IMR-90 (cell line): ENCODE data around the gene CSNK2A3. TPM values are rescaled to one million over a fixed set of nuclear protein-coding genes. Genes with fewer than 3 reads are reported as not detected.

ENCODE experiments used
- ATAC-seq: fragments of 200-7000 bp; cut with Tn5 transposase; 2 replicates; pipeline ENCODE4 v1.9.1; 2020; ENCODE audit warnings: low read depth, mild to moderate bottlenecking, moderate library complexity
- BruUV-seq: library from RNA; stranded (reverse); fragments of 400-500 nt; replicated peaks from 2 replicates; lab custom pipeline; 2021; lab: Mats Ljungman, UMichigan
- CTCF ChIA-PET: fragments of 300-600 bp; formaldehyde crosslinking; extraction: SDS; loops from one replicate; lab custom pipeline; 2021; ENCODE audit warnings: antibody characterized with exemption; lab: Yijun Ruan, JAX
- POLR2A ChIA-PET: fragments of 300-600 bp; sonication (Branson Sonifier 250); formaldehyde crosslinking; loops from one replicate; lab custom pipeline; 2022; ENCODE audit warnings: antibody characterized with exemption; ENCODE audit not compliant: unreplicated experiment; lab: Charles Lee
- DNase-seq: peaks from one replicate; pipeline ENCODE4 v3.0.0; 2013
- H2AFZ ChIP-seq: replicated peaks from 2 replicates; pipeline ENCODE3; 2013; ENCODE audit warnings: low read length, mild to moderate bottlenecking; ENCODE audit not compliant: poor library complexity
- H2AK5ac ChIP-seq: 2 replicates; pipeline ENCODE4 v1.6.1; 2013; ENCODE audit warnings: low read depth, low read length, inconsistent platforms
- H2AK9ac ChIP-seq: replicated peaks from 2 replicates; pipeline ENCODE3; 2013; ENCODE audit warnings: mild to moderate bottlenecking, low read depth, low read length, moderate library complexity; ENCODE audit not compliant: poor library complexity
- H2BK120ac ChIP-seq: 2 replicates; pipeline ENCODE4 v1.6.1; 2013; ENCODE audit warnings: low read depth, low read length, inconsistent platforms
- H2BK15ac ChIP-seq: 3 replicates; pipeline ENCODE4 v1.6.1; 2013; ENCODE audit warnings: low read depth, low read length, inconsistent platforms
- H2BK20ac ChIP-seq: 2 replicates; pipeline ENCODE4 v1.6.1; 2013; ENCODE audit warnings: low read depth, mild to moderate bottlenecking, inconsistent platforms, low read length, moderate library complexity
- H2BK5ac ChIP-seq: 2 replicates; pipeline ENCODE4 v1.6.1; 2013; ENCODE audit warnings: mild to moderate bottlenecking, low read depth, low read length, inconsistent platforms; ENCODE audit not compliant: poor library complexity, severe bottlenecking
- H3K14ac ChIP-seq: replicated peaks from 2 replicates; pipeline ENCODE4 v1.6.1; 2013; ENCODE audit warnings: low read depth, low read length, inconsistent platforms
- H3K18ac ChIP-seq: 2 replicates; pipeline ENCODE4 v1.6.1; 2013; ENCODE audit warnings: low read depth, low read length, control low read depth
- H3K23ac ChIP-seq: 2 replicates; pipeline ENCODE4 v1.6.1; 2013; ENCODE audit warnings: low read depth, low read length, inconsistent platforms
- H3K27ac ChIP-seq: 2 replicates; pipeline ENCODE4 v1.5.1; 2013; ENCODE audit warnings: mild to moderate bottlenecking, control low read depth, low read length; ENCODE audit not compliant: insufficient read depth
- H3K27me3 ChIP-seq: 2 replicates; pipeline ENCODE4 v1.6.1; 2013; ENCODE audit warnings: low read length; ENCODE audit not compliant: control insufficient read depth, insufficient read depth
- H3K36me3 ChIP-seq: 2 replicates; pipeline ENCODE4 v1.6.1; 2013; ENCODE audit warnings: low read length, mixed read lengths; ENCODE audit not compliant: control insufficient read depth, insufficient read depth
- H3K4ac ChIP-seq: 2 replicates; pipeline ENCODE4 v1.6.1; 2013; ENCODE audit warnings: low read depth, low read length, inconsistent platforms
- H3K4me1 ChIP-seq: 2 replicates; pipeline ENCODE4 v1.6.1; 2013; ENCODE audit warnings: low read length, mixed read lengths; ENCODE audit not compliant: control insufficient read depth, insufficient read depth
- H3K4me2 ChIP-seq: 2 replicates; pipeline ENCODE4 v1.6.1; 2013; ENCODE audit warnings: low read depth, mild to moderate bottlenecking, control low read depth, low read length, moderate library complexity
- H3K4me3 ChIP-seq: 2 replicates; pipeline ENCODE4 v1.5.1; 2013; ENCODE audit warnings: low read depth, mild to moderate bottlenecking, control low read depth, low read length, moderate library complexity; ENCODE audit not compliant: insufficient read depth
- H3K56ac ChIP-seq: 2 replicates; pipeline ENCODE4 v1.6.1; 2013; ENCODE audit warnings: low read length, inconsistent platforms; ENCODE audit not compliant: insufficient read depth; ENCODE audit errors: extremely low read depth
- H3K79me1 ChIP-seq, 2 experiments: 2 replicates each; pipeline ENCODE4 v1.6.1; 2013; ENCODE audit warnings: low read length in 2 of 2, inconsistent platforms in 1 of 2, low read depth in 1 of 2
- H3K9ac ChIP-seq: 2 replicates; pipeline ENCODE4 v1.6.1; 2013; ENCODE audit warnings: low read depth, low read length, control low read depth
- H3K9me1 ChIP-seq: 2 replicates; pipeline ENCODE4 v1.6.1; 2013; ENCODE audit warnings: low read length, inconsistent platforms; ENCODE audit not compliant: insufficient read depth
- H3K9me3 ChIP-seq: 2 replicates; pipeline ENCODE4 v1.6.1; 2013; ENCODE audit warnings: low read length; ENCODE audit not compliant: control insufficient read depth, insufficient read depth
- H4K20me1 ChIP-seq: 2 replicates; pipeline ENCODE4 v1.6.1; 2013; ENCODE audit warnings: low read length, inconsistent platforms; ENCODE audit not compliant: insufficient read depth
- H4K5ac ChIP-seq: 2 replicates; pipeline ENCODE4 v1.6.1; 2013; ENCODE audit warnings: mild to moderate bottlenecking, low read depth, low read length, control low read depth
- H4K8ac ChIP-seq, 2 experiments: 2 replicates each; pipeline ENCODE4 v1.6.1; 2013; ENCODE audit warnings: low read depth in 2 of 2, low read length in 2 of 2, control low read depth in 1 of 2, inconsistent platforms in 1 of 2
- H4K91ac ChIP-seq: 2 replicates; pipeline ENCODE4 v1.6.1; 2013; ENCODE audit warnings: low read depth, low read length, inconsistent platforms; ENCODE audit not compliant: insufficient read depth
- BHLHE40 ChIP-seq: fragments of 150-350 bp; IDR thresholded peaks from 2 replicates; pipeline ENCODE4 v1.6.1; 2016; ENCODE audit warnings: mild to moderate bottlenecking, low read depth, low read length
- CEBPB ChIP-seq: IDR thresholded peaks from 2 replicates; pipeline ENCODE4 v1.6.1; 2012; ENCODE audit warnings: low read depth, low read length, improper control_type of control experiment
- CHD1 ChIP-seq: IDR thresholded peaks from 2 replicates; pipeline ENCODE4 v1.6.1; 2012; ENCODE audit warnings: low read depth, low read length, improper control_type of control experiment
- ELK1 ChIP-seq: fragments of 150-350 bp; IDR thresholded peaks from 2 replicates; pipeline ENCODE4 v1.6.1; 2016; ENCODE audit warnings: low read depth, mild to moderate bottlenecking, low read length, moderate library complexity, borderline replicate concordance
- FOS ChIP-seq: fragments of 150-350 bp; IDR thresholded peaks from 2 replicates; pipeline ENCODE4 v1.6.1; 2016; ENCODE audit warnings: low read depth, low read length
- MAZ ChIP-seq: IDR thresholded peaks from 2 replicates; pipeline ENCODE4 v1.6.1; 2012; ENCODE audit warnings: low read depth, mild to moderate bottlenecking, low read length, improper control_type of control experiment, moderate library complexity, borderline replicate concordance
- MXI1 ChIP-seq: IDR thresholded peaks from 2 replicates; pipeline ENCODE4 v1.6.1; 2012; ENCODE audit warnings: low read depth, mild to moderate bottlenecking, low read length, moderate library complexity, borderline replicate concordance
- NFE2L2 ChIP-seq: fragments of 150-350 bp; IDR thresholded peaks from 2 replicates; pipeline ENCODE4 v1.6.1; 2016; ENCODE audit warnings: low read depth, mild to moderate bottlenecking, low read length
- POLR2A ChIP-seq: IDR thresholded peaks from 2 replicates; pipeline ENCODE4 v1.6.1; 2012; ENCODE audit warnings: mild to moderate bottlenecking, low read depth, low read length
- RAD21 ChIP-seq: IDR thresholded peaks from 2 replicates; pipeline ENCODE4 v1.6.1; 2012; ENCODE audit warnings: low read length, improper control_type of control experiment
- RCOR1 ChIP-seq: IDR thresholded peaks from 2 replicates; pipeline ENCODE4 v1.6.1; 2012; ENCODE audit warnings: mild to moderate bottlenecking, low read length, improper control_type of control experiment; ENCODE audit not compliant: insufficient replicate concordance
- RFX5 ChIP-seq: IDR thresholded peaks from 2 replicates; pipeline ENCODE4 v1.8.0; 2012; ENCODE audit warnings: low read depth, mild to moderate bottlenecking, low read length, moderate library complexity
- SMC3 ChIP-seq: fragments of 150-350 bp; IDR thresholded peaks from 2 replicates; pipeline ENCODE4 v1.6.1; 2016; ENCODE audit warnings: low read depth, mild to moderate bottlenecking, antibody characterized with exemption, low read length, moderate library complexity
- USF2 ChIP-seq: fragments of 150-350 bp; IDR thresholded peaks from 2 replicates; pipeline ENCODE4 v1.6.1; 2017; ENCODE audit warnings: mild to moderate bottlenecking, antibody characterized with exemption, low read length, low read depth
- WGBS, 2 experiments: methylation state at CpG; one replicate each; pipeline versions ENCODE4 v1.1.5 to v1.1.7; 2013; ENCODE audit warnings: missing lambda C conversion rate in 2 of 2; ENCODE audit not compliant: insufficient read length in 1 of 2; ENCODE audit errors: extremely low coverage in 2 of 2; 5-methylcytosine and 5-hydroxymethylcytosine counted together
- dilution Hi-C: fragments of 300-500 bp; cut with HindIII; formaldehyde crosslinking; loops from one replicate; pipeline ENCODE4 v1.14.3; 2018; ENCODE audit warnings: low sequenced_read_pairs; ENCODE audit not compliant: unreplicated experiment
- in situ Hi-C: fragments of 300-500 bp; cut with MboI; formaldehyde crosslinking; loops from 3 replicates; pipeline ENCODE4 v1.14.3; 2019; ENCODE audit warnings: low sequenced_read_pairs, inconsistent platforms, mixed read lengths
- intact Hi-C: fragments of 100-400 bp; cut with micrococcal nuclease; formaldehyde crosslinking; loops from 2 replicates; pipeline ENCODE4 v1.10.0; 2022
- polyA plus RNA-seq, 3 experiments: library from polyadenylated mRNA; depleted of rRNA; stranded (reverse); fragments of >200 nt; gene quantifications; 2 replicates each; pipeline ENCODE4 v1.2.3, GENCODE V29; 2012; ENCODE audit warnings: low replicate concordance in 1 of 3
- total RNA-seq: library from RNA; depleted of rRNA; stranded (reverse); fragments of >200 nt; gene quantifications from 2 replicates; pipeline ENCODE4 v1.2.3, GENCODE V29; 2012
- TF ChIP-seq, protein P1 (sequence below): conservative IDR thresholded peaks from 2 replicates; pipeline ENCODE4 v1.5.1; 2012; ENCODE audit warnings: mild to moderate bottlenecking, low read depth, low read length, improper control_type of control experiment

The CSNK2A3 gene
- total and polyA plus RNA-seq, 2 of the 4 experiments (the other 2 are of a cell fraction) = 1.2 to 3.2 TPM

DNA sequence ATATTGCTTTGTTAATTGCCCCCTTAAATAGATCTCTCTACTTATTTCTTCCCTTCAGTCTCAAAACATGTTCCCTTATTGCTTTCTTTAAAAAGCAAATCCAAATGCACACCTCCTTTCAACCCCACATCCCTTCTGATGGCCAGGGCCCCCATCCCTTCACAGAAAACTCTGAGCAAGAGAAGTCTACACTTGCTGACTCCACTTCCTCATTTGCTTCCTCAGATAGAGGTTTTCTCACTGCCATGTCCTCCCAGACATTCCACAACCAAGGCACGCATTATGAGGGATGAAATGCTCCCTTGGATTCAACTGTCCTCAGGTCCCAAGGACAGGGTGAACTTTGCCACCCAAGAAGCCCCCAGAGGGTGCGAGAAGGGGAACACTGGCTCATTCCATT lies 43.1 kb downstream of the CSNK2A3 start:
- no peak overlapping the region for H3K23ac ChIP-seq
- no peak overlapping the region for H3K14ac ChIP-seq
- H3K4me3 ChIP-seq = no peak overlapping the region
- WGBS, 2 experiments = no CpG with 5 or more reads among the region's 2 CpGs
- in situ Hi-C loops (no loop called here), dilution Hi-C loops (no loop called here), intact Hi-C loops (no loop called here)
- no peak overlapping the region for H3K18ac ChIP-seq
- H3K27ac ChIP-seq = no peak overlapping the region
- no peak overlapping the region for H2BK120ac ChIP-seq
- no peak overlapping the region for H4K91ac ChIP-seq
- no peak overlapping the region for H2AK5ac ChIP-seq
- no peak overlapping the region for H3K4me2 ChIP-seq
- no peak for ATAC-seq
- H3K4me1 ChIP-seq = peaks cover 8% of the 10 kb centered on the region; the same call in 1 of the 2 replicates
- no TSS peak for BruUV-seq
- ChIA-PET POLR2A (no interaction called here), CTCF (no interaction called here)
- H4K8ac ChIP-seq = no peak overlapping the region
- no peak overlapping the region for H3K56ac ChIP-seq
- H3K4ac ChIP-seq = no peak overlapping the region
- H4K20me1 ChIP-seq = no peaks in the 10 kb centered on the region
- DNase-seq = no peak
- peaks cover 3% of the 10 kb centered on the region for H3K27me3 ChIP-seq
- no peak overlapping the region for H3K9ac ChIP-seq
- H3K36me3 ChIP-seq = no peaks in the 10 kb centered on the region
- H3K9me1 ChIP-seq = no peaks in the 10 kb centered on the region
- no peaks in the 10 kb centered on the region for H3K79me1 ChIP-seq
- no peak overlapping the region for H2BK20ac ChIP-seq
- no peak for TF ChIP-seq CHD1
- no peak for TF ChIP-seq RAD21
- no peak for TF ChIP-seq MAZ
- no peak for TF ChIP-seq CEBPB
- TF ChIP-seq NFE2L2 = no peak
- TF ChIP-seq SMC3 = no peak
- TF ChIP-seq FOS = no peak
- no peak for TF ChIP-seq ELK1
- TF ChIP-seq, protein P1, sequence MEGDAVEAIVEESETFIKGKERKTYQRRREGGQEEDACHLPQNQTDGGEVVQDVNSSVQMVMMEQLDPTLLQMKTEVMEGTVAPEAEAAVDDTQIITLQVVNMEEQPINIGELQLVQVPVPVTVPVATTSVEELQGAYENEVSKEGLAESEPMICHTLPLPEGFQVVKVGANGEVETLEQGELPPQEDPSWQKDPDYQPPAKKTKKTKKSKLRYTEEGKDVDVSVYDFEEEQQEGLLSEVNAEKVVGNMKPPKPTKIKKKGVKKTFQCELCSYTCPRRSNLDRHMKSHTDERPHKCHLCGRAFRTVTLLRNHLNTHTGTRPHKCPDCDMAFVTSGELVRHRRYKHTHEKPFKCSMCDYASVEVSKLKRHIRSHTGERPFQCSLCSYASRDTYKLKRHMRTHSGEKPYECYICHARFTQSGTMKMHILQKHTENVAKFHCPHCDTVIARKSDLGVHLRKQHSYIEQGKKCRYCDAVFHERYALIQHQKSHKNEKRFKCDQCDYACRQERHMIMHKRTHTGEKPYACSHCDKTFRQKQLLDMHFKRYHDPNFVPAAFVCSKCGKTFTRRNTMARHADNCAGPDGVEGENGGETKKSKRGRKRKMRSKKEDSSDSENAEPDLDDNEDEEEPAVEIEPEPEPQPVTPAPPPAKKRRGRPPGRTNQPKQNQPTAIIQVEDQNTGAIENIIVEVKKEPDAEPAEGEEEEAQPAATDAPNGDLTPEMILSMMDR = no peak
- TF ChIP-seq USF2 = no peak
- no peak for TF ChIP-seq RFX5
- TF ChIP-seq POLR2A = no peak
- no peak for TF ChIP-seq MXI1
- TF ChIP-seq BHLHE40 = no peak
- TF ChIP-seq RCOR1 = no peak
- H4K5ac ChIP-seq = no peak overlapping the region
- no peak overlapping the region for H2BK5ac ChIP-seq
- no peak overlapping the region for H2AK9ac ChIP-seq
- no peak overlapping the region for H2BK15ac ChIP-seq
- no peaks in the 10 kb centered on the region for H3K9me3 ChIP-seq
- H2AFZ ChIP-seq = no peak overlapping the region
